ENCODE results near the gene COL26A1. TPM values are rescaled to one million over a fixed set of nuclear protein-coding genes. Genes with fewer than 3 reads are reported as not detected.

COL26A1 gene
- total and polyA plus RNA-seq, 8 donors: 0.37 to 3.5 (median 0.86) TPM

DNA sequence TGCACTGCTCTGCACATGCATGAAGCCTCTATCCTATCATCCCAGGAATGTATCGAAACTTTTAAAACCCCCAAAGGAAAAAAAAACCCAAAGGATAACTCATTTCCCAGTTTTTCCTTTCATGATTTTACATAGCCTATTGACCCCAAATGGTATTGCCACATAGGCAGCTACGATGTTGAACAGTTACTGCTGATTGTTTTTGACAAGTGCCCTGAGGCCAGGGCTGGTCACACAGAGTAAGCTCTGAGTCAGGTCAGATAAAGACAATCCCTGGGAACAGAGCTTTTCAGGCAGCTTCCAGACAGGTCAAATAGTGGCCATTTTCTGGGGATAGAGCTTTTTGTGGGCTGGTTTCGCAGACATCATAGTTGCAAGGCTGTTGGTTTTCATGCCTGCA lies 214.3 kb downstream of the COL26A1 start:
- no peaks in the 10 kb centered on the region for H3K27me3 ChIP-seq
- H3K36me3 ChIP-seq: no peaks in the 10 kb centered on the region
- H3K4me3 ChIP-seq: no peak overlapping the region
- FAIRE-seq (no peak), DNase-seq (no peak), ATAC-seq (no peak)
- TF ChIP-seq CTCF (IDR thresholded peaks at IDR 0.05): no peak
- H3K4me1 ChIP-seq: no peaks in the 10 kb centered on the region
- WGBS, 2 donors: 94 to 96% methylated on average over 3 of the region's 3 CpGs
- no peak overlapping the region for H3K27ac ChIP-seq
- no peaks in the 10 kb centered on the region for H3K9me3 ChIP-seq
- intact Hi-C loops (cut with DNase I): no loop called here

GRCh38 chr7:101578552-101578951 lies 215.9 kb downstream of the COL26A1 start:
- no peaks in the 10 kb centered on the region for H3K27me3 ChIP-seq
- H3K27ac ChIP-seq: no peak overlapping the region
- no peaks in the 10 kb centered on the region for H3K36me3 ChIP-seq
- intact Hi-C loops (cut with DNase I): no loop called here
- ATAC-seq (no peak), FAIRE-seq (no peak), DNase-seq (no peak)
- 64 to 75% methylated on average over 1 of the region's 1 CpG for WGBS, 2 donors
- no peaks in the 10 kb centered on the region for H3K4me1 ChIP-seq
- TF ChIP-seq CTCF (IDR thresholded peaks at IDR 0.05): no peak
- H3K4me3 ChIP-seq: no peak overlapping the region
- H3K9me3 ChIP-seq: no peaks in the 10 kb centered on the region

DNA sequence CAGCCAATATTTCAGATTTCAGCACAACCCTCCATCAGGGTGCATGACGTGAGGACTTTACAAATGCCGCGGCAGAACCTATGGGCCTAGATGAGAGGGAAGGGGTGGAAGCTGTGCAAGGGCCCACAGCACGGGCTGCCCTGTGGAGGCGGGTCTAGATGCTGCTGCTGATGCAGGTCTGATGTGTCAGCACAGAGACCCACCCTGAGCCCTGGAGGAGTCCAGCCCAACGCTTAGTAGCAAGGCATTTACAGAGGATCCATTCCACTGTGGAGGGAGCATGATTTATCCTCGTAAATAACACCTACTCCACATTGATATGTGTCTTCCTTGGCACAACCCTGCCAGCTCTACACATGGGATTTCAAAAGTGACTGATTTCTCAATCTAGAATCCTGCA lies 217.9 kb downstream of the COL26A1 start:
- Histone ChIP-seq H3K27ac (no peak overlapping the region), H3K36me3 (no peaks in the 10 kb centered on the region), H3K4me3 (no peak overlapping the region), H3K27me3 (no peaks in the 10 kb centered on the region), H3K4me1 (no peaks in the 10 kb centered on the region), H3K9me3 (no peaks in the 10 kb centered on the region)
- DNase-seq: no peak
- TF ChIP-seq CTCF (IDR thresholded peaks at IDR 0.05): no peak
- 82 to 86% methylated on average over 7 of the region's 7 CpGs for WGBS, 2 donors
- ATAC-seq: no peak
- intact Hi-C loops (cut with DNase I): no loop called here
- FAIRE-seq: no peak

DNA sequence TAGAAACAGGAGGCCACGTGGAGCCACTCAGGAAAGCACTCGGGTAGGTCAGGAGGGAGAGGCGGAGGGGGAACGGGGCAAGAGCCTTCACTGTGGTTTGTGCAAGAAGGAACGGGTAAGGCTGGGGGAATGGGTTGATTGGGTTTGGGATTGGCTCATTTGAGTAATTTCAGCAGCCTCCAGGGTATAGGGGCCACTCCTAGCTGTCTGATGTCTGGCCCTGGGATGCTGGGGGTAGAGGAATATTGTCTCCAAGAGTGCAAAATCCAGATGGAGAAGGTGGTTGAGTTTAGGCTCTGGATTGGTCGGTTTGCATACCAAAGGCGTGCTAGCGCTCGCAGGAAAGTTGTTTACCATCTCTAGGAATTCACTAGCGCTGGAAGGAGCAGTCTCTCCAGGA lies 219.2 kb downstream of the COL26A1 start:
- Histone ChIP-seq H3K27ac (no peak overlapping the region), H3K4me3 (no peak overlapping the region), H3K4me1 (no peaks in the 10 kb centered on the region), H3K9me3 (no peaks in the 10 kb centered on the region), H3K27me3 (no peaks in the 10 kb centered on the region), H3K36me3 (no peaks in the 10 kb centered on the region)
- intact Hi-C loops (cut with DNase I): no loop called here
- ATAC-seq (no peak), FAIRE-seq (no peak), DNase-seq (no peak)
- WGBS, 2 donors: 58 to 61% methylated on average over 10 of the region's 10 CpGs
- no peak for TF ChIP-seq CTCF (IDR thresholded peaks at IDR 0.05)

DNA sequence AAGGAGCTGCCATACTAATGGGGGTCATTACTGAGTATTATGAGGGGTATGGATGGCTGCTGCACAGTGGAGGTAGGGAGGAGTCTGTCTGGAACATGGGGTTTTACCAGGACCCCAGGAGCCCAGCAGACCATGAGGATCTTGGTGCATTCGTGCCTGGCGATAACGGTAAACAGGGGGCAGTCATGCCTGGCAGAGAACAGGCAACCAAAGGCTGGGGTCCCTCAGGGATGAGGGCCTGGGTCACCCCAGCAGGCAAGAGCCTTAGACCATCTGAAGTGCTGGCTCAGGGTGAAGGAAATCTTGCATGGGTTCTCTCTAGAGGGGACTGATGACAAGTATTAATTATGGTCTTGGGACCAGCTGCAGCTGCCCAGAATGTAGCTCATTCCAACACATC lies 220.3 kb downstream of the COL26A1 start:
- 87 to 94% methylated on average over 3 of the region's 3 CpGs for WGBS, 2 donors
- no peak for DNase-seq

More for the DNA sequence above, 220.3 kb downstream of the COL26A1 start:
- FAIRE-seq (no peak), ATAC-seq (no peak)
- Histone ChIP-seq H3K4me1 (no peaks in the 10 kb centered on the region), H3K4me3 (no peak overlapping the region), H3K36me3 (no peaks in the 10 kb centered on the region), H3K9me3 (no peaks in the 10 kb centered on the region), H3K27me3 (no peaks in the 10 kb centered on the region), H3K27ac (no peak overlapping the region)
- TF ChIP-seq CTCF (IDR thresholded peaks at IDR 0.05): no peak
- intact Hi-C loops (cut with DNase I): no loop called here

Measured in pancreas (tissue), 10 donors.